ENCODE measurements around the gene ABLIM1. TPM values are rescaled to one million over a fixed set of nuclear protein-coding genes. Genes with fewer than 3 reads are reported as not detected.

Gene ABLIM1
- total and polyA plus RNA-seq, 4 donors = 13.6 to 117 (median 35.1) TPM

DNA sequence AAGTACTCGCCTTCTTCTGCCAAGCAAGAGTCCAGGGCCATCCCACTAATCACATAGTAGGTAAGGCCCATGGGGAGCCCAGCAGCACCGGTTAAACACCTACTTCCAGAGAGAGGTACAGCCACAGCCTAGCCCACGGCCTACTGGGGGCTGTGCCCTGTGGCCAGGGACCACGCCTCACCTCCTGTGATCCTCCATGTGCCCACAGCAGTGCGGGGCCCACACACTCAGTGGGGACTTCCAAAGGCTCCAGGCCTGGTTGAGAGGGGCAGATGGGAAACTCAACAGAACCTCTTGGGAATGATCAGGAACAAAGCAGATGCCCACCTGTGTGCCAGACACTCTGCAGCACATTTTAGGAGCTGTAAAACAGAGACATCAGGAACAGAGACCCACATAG lies 273.5 kb downstream of the ABLIM1 start:
- no peaks in the 10 kb centered on the region for H3K4me1 ChIP-seq (ENCODE audit: control insufficient read depth in 1 of 2, insufficient read depth in 2 of 2, low read length in 2 of 2)
- H3K27me3 ChIP-seq (ENCODE audit: control insufficient read depth in 1 of 2, insufficient read depth in 2 of 2, low read length in 1 of 2) = no peaks in the 10 kb centered on the region
- H3K4me3 ChIP-seq (ENCODE audit: low read length in 2 of 2) = no peak overlapping the region
- WGBS, 2 donors = 92 to 94% methylated on average over 5 of the region's 5 CpGs
- no peak for DNase-seq
- no peak overlapping the region for H3K27ac ChIP-seq (ENCODE audit: low read depth in 1 of 2, low read length in 2 of 2)
- no peaks in the 10 kb centered on the region for H3K36me3 ChIP-seq (ENCODE audit: control insufficient read depth in 1 of 2, insufficient read depth in 2 of 2, low read length in 1 of 2)
- no peak for ATAC-seq (ENCODE audit: low FRiP score)
- H3K9me3 ChIP-seq (ENCODE audit: control insufficient read depth, low read length) = no peaks in the 10 kb centered on the region
- intact Hi-C loops (cut with DNase I) = no loop called here

- H3K36me3 ChIP-seq (ENCODE audit: control insufficient read depth in 1 of 2, insufficient read depth in 2 of 2, low read length in 1 of 2) = no peaks in the 10 kb centered on the region
- H3K27me3 ChIP-seq (ENCODE audit: control insufficient read depth in 1 of 2, insufficient read depth in 2 of 2, low read length in 1 of 2) = no peaks in the 10 kb centered on the region
- intact Hi-C loops (cut with DNase I) = no loop called here
- no peak for ATAC-seq (ENCODE audit: low FRiP score)
- no peak overlapping the region for H3K4me3 ChIP-seq (ENCODE audit: low read length in 2 of 2)
- 87 to 90% methylated on average over 9 of the region's 9 CpGs for WGBS, 2 donors
- no peaks in the 10 kb centered on the region for H3K9me3 ChIP-seq (ENCODE audit: control insufficient read depth, low read length)
- DNase-seq = no peak
- H3K27ac ChIP-seq (ENCODE audit: low read depth in 1 of 2, low read length in 2 of 2) = no peak overlapping the region
- no peaks in the 10 kb centered on the region for H3K4me1 ChIP-seq (ENCODE audit: control insufficient read depth in 1 of 2, insufficient read depth in 2 of 2, low read length in 2 of 2)
These were observed 273.9 kb downstream of the ABLIM1 start for GRCh38 chr10:114384181-114384580.

Other genes with a start within 250 kb of the ABLIM1 start
- gene FHIP2A, start 163.5 kb upstream of the ABLIM1 start, total RNA-seq = 10 to 100 TPM; 33.1 to 48.4 TPM
- 10 to 100 TPM in 1 of 2 donors, 1 to 10 TPM in 1; 4.8 to 15.2 TPM for gene FHIP2A, start 163.5 kb upstream of the ABLIM1 start, polyA plus RNA-seq

Data from aorta (tissue), 5 donors.